Stimulated activated CD8-positive, alpha-beta memory T cell treated with anti-CD3 and anti-CD28 coated beads, Interleukin-4, amount 100 ng/mL, for 24 hours (primary cell): ENCODE data around the gene GH1.
"Not testable (repeated sequence)": the region's sequence is repeated elsewhere in the genome, so short reads cannot be mapped to it uniquely, and the experiment has no call there.

Experiments used
- DNase-seq: peaks from one replicate; pipeline ENCODE4 v3.0.0-alpha.2; 2020; ENCODE audit warnings: low read depth

The GH1 gene

GRCh38 chr17:63896524-63897354, 21.9 kb downstream of the GH1 start, which contains the start of gene CSH1:
Gene CSH1 (minus strand): TSS chr17:63896574. CDS start chr17:63896511, 63 bp downstream.
- DNase-seq, result not testable (repeated sequence)

DNA sequence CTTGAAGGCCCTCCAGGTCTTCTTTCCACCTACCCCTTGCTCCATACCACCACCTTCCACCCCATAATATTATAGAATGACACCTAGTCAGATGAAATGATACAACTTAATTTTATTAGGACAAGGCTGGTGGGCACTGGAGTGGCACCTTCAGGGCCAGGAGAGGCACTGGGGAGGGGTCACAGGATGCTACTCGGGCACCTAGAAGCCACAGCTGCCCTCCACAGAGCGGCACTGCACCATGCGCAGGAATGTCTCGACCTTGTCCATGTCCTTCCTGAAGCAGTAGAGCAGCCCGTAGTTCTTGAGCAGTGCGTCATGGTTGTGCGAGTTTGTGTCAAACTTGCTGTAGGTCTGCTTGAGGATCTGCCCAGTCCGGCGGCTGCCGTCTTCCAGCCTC, 23.8 kb downstream of the GH1 start:
- not testable (repeated sequence) for DNase-seq

GRCh38 chr17:63894021-63894420, 24.6 kb downstream of the GH1 start:
- DNase-seq, result not testable (repeated sequence)

- DNase-seq, result not testable (repeated sequence)
These were observed 26.2 kb downstream of the GH1 start for GRCh38 chr17:63892316-63893037.

GRCh38 chr17:63889026-63889848, 29.4 kb downstream of the GH1 start:
- not testable (repeated sequence) for DNase-seq

DNA sequence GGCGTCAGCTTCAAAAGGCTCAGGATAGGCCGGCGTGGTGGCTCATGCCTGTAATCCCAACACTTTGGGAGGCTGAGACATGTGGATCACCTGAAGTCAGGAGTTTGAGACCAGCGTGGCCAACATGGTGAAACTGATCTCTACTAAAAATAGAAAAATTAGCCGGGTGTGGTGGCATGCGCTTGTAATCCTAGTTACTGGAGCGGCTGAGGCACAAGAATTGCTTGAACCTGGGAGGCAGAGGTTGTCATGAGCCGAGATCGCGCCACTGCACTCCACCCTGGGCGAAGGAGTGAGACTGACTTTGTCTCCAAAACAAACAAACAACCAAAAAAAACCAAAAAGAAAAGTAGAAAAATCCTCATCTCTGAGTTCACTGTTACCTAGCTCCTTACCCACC, 33.5 kb downstream of the GH1 start:
- not testable (repeated sequence) for DNase-seq

DNA sequence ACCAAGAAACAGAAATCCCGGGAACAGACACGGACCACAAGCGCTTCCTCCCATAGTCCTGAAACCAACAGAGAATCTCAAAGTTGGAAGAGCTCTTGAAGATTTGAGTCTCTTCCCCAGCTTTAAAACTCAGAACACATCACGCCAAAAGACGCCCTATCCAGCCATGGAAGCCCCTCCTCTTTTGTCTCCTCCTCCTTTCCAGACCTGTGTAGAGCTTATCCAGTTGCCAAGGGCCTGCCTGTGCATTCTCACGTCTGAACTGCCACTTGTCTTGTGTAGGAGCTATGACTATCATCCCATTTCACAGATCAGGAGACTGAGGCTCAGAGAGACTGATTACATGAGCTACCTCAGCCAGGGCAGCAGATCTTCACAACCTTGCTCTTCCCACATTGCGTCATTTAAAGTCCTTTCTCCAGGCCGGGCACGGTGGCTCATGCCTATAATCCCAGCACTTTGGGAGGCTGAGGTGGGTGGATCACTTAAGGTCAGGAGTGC, 36.0 kb downstream of the GH1 start:
- not testable (repeated sequence) for DNase-seq

DNA sequence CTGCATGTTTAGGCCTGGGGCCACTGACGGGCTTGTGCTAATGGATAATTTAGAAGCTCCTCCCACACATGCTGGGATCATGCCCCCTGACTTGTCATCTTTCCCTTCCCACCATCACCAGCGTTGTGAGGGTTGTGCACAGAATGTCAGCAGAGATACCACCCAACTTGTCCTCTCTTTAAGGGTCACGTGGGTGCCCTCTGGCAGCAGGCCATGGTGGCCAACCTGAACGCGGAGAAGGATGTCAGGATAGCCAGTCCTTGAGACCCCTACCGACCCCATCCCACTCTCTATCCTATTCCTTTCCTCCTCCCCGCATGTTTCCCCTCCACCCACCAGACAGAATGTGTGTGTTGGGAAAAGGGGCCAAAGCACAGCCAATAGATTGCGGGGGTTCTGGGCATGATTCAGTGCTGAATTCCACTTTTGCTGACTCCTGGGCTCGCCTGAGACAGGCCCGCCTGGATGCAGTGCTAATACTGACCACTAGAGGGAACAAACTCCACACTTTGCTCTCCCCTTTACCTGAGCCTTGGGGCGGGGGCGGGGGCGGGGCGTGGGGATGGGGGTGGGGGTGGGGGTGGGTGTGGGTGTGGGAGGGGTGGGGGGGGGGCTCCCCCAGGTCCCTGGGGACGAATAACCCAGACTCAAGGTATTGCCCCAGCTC, 36.6 kb downstream of the GH1 start, which contains the start of gene GH2:
TSS of gene GH2 (minus strand) at position 10 of the 667 bp plus-strand sequence. CDS start 143 bp downstream, outside the sequence.
- DNase-seq, result peak; percentile 24

DNA sequence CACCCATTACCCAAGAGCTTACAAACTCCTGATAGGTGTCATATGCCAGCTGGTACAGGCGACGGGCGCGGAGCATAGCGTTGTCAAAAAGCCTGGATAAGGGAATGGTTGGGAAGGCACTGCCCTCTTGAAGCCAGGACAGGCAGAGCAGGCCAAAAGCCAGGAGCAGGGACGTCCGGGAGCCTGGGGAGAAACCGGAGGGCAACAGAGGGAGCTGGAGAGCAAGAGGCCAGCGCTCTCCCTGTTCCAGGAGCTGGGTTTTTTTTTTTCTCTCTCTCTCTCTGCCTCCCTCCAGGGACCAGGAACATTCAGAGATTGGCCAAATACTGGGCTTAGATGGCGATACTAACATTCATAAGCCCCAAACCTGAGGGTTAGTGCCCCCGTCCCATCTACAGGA, 37.3 kb downstream of the GH1 start:
- not testable (repeated sequence) for DNase-seq

DNA sequence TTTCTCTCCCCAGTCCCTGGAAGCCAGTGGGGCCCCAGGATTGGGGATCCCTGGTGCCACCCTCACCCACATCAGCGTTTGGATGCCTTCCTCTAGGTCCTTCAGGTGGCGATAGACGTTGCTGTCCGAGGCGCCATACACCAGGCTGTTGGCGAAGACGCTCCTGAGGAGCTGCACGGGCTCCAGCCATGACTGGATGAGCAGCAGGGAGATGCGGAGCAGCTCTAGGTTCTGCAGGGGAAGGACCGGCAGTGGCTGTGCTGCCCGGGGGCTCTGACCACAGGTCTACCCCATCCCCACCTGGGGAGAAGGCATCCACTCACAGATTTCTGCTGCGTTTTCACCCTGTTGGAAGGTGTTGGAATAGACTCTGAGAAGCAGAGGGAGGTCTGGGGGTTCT, 37.9 kb downstream of the GH1 start:
- DNase-seq, result no peak

GRCh38 chr17:63878413-63878812, 40.2 kb downstream of the GH1 start:
- DNase-seq, result not testable (repeated sequence)

- not testable (repeated sequence) for DNase-seq
These were observed 43.9 kb downstream of the GH1 start for GRCh38 chr17:63874693-63875092.

GRCh38 chr17:63874061-63874626, 44.5 kb downstream of the GH1 start:
- not testable (repeated sequence) for DNase-seq

DNA sequence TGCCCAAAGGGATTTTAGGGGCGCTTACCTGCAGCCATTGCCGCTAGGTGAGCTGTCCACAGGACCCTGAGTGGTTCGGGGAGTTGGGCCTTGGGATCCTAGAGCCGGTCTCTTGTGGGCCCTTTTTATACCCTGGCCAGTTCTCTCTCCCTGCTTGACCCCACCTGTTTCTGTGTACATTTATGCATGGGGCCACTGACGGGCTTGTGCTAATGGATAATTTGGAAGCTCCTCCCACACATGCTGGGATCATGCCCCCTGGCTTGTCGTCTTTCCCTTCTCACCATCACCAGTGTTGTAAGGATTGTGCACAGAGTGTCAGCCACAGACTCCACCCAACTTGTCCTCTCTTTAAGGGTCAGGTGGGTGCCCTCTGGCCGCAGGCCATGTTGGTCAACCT, 45.1 kb downstream of the GH1 start, which contains the start of gene CSH2:
TSS of gene CSH2 (minus strand) at position 101 of the 400 bp plus-strand sequence. CDS start at position 38, 63 bp downstream.
- DNase-seq, result not testable (repeated sequence)

DNA sequence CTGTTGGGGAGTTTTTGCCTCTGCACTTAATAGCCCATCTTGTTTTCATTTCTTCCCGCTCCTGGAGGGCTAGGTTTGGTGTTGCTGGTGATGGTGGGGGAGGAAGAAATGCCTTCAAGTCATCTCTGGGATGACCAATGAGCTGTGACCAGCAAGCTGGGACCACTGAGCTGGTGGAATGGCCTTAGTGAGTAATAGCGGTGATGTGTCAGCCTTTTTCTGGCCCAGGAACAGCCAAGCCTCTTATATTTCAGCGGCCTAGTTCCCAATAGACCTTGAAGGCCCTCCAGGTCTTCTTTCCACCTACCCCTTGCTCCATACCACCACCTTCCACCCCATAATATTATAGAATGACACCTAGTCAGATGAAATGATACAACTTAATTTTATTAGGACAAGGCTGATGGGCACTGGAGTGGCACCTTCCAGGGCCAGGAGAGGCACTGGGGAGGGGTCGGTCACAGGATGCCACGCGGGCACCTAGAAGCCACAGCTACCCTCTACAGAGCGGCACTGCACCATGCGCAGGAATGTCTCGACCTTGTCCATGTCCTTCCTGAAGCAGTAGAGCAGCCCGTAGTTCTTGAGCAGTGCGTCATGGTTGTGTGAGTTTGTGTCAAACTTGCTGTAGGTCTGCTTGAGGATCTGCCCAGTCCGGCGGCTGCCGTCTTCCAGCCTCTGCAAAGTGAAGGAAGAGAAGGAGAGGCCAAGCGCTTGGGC, 46.8 kb downstream of the GH1 start:
- DNase-seq, result not testable (repeated sequence)

DNA sequence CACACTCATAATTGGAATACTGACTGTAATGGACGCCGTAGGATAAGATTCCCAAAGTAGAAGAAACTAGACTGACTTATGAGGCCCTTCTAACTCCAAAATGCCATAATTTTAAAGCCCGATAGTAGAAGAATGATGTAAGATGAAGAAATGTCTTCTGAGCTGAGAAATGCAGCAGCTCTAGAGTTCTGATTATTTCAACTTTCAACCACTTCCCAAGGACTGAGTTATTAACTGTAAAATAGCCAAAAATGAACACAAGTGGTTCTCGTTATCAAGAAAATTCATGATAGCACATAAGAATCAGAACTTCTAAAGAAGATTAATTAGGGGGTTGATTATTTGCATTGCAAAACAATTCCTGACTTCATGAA, 48.4 kb downstream of the GH1 start:
- not testable (repeated sequence) for DNase-seq

DNA sequence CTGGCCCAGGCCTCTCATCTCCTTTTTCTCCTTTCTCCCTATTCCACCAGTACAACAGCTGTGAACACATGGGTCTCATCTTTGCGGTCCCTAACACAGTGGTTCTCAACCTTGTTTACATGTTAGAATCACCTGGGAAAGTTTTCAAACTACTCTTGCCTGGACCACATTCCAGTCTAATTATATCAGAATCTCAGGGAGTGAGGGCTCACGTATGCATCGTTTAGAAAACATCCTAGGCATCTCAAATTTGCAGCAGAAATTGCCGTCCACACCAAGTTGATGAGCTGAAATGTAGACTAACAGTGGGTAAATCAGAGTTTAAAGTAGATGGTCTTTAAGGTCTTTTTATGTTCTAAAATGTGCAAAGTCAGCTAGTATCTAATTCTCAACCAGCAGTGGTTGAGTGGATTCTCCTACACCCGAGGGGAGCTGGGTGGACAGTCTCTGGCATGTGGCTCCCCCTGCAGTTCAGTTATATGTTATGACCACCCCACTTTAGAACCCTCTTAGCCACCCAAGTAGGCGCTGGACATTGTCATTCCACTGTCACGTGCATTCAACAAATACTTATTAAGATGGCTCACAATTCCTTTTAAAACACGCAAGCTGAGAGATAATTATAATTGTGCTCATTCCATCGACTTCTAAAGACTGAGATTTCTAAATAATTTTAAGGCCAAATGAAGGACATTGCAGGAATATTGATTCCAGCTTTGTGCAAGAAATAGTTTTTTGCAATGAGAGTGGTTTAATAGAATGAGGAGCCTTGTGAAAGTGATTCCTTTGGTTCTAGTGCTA, 48.9 kb downstream of the GH1 start:
- DNase-seq, result not testable (repeated sequence)
